NCI-H460 (cell line): ENCODE results near the gene GPBP1. TPM values are rescaled to one million over a fixed set of nuclear protein-coding genes. Genes with fewer than 3 reads are reported as not detected.
A peak's percentile ranks its signal among the peaks of the same experiment; 100 is the strongest.
"Not testable (repeated sequence)": the region's sequence is repeated elsewhere in the genome, so short reads cannot be mapped to it uniquely, and the experiment has no call there.

Experiments used
- DNase-seq: peaks from one replicate; pipeline ENCODE4 v3.0.0-alpha.2; 2016; ENCODE audit warnings: low read depth; ENCODE audit errors: extremely low read depth
- total RNA-seq: library from RNA; depleted of rRNA; stranded (reverse); fragments of >200 nt; shearing (Covaris generic); gene quantifications from 2 replicates; pipeline ENCODE4 v1.2.3, GENCODE V29; 2014

Gene GPBP1
- total RNA-seq, 1 experiment from 2014 or later, result 82.1 TPM

DNA sequence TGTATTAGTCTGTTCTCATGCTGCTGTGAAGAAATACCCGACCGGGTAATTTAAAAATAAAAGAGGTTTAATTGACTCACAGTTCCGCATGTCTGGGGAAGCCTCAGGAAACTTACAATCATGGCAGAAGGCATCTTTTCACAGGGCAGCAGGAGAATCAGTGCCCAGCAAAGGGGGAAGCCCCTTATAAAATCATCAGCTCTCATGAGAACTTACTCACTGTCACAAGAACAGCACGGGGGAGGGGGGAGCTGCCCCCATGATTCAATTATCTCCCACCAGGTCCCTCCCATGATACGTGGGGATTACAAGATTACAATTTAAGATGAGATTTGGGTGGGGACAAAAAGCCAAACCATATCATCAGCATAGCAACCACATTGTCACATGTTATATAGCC lies 102.5 kb downstream of the GPBP1 start:
- no peak for DNase-seq

- peak; percentile 17 for DNase-seq
Observed at GRCh38 chr5:57277085-57277484, 103.2 kb downstream of the GPBP1 start.

- no peak for DNase-seq
Observed at GRCh38 chr5:57280853-57281252, 107.0 kb downstream of the GPBP1 start.

DNA sequence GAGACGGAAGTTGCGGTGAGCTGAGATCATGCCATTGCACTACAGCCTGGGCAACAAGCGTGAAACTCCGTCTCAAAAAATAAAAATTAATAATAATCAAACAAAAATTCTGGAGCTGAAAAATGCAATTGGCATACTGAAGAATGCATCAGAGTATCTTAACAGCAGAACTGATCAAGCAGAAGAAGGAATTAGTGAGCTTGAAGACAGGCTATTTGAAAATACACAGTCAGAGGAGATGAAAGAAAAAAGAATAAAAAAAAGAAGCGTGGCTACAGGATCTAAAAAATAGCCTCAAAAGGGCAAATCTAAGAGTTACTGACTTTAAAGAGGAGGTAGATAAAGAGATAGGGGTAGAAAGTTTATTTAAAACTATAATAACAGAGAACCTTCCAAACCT lies 111.2 kb downstream of the GPBP1 start:
- not testable (repeated sequence) for DNase-seq

DNA sequence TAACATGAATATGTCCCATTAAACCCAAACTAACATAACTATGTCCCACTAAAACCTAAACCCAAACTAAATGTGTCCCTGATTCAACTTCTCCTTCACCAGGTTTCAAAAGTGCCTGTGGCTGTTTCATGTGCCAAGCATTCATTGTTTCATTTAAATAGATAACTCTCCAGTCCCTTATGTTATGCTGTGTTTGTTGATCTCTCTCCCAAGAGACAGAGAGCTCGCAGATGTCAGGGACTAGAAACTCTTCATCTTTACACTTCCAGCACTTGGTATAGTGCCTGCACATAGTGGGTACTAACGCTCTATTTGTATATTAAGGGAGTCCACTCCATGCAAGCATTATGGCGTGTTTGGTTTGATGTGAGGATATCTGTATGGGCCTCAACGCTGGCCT lies 118.0 kb downstream of the GPBP1 start:
- DNase-seq, result no peak

DNA sequence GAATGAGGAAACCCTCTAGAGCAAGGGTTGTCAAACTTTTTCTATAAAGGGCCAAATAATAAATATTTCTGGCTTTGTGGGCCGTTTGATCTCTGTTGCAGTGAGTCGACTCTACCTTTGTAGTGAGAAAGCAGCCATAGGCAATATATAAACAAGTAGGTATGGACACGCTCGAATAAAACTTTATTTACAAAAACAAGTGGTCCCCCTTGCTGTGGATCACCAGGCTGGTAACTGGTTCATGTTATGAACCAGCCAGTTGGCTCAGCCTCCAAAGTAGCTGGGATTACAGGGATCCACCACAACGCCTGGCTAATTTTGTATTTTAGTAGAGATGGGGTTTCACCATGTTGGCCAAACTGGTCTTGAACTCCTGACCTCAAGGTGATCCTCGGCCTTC lies 118.5 kb downstream of the GPBP1 start:
- DNase-seq, result no peak

DNA sequence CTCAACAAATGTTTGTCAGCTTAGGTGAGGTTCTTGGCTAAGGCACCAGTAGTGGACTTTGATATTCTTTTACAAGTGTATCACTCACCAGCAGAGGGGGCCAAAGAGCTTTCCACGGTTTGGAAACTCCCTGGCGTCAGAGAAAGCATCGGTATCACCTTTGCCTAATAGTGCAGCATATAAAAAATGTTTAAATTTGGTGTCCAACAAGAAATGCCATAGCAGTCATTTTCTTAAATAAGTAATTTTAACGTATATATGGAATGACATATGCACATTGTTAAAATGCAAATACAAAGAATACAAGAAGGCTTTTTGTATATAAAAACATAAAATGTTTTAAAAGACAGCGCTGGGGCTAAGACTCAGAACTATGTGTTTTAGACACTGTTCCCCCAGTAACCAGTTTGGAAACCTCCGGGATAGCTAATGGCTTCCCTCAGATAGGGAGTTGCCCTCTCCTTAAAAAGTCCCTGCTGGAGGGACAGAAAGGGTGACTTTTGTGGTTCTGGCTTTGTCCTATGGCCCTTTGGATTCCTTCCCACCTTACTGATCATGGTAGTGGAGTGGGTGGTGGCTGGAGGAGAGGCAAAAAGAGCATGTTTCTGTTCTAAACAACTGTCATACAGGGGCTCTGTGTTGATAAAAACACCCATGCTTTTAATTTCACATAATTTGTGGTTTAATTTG lies 124.6 kb downstream of the GPBP1 start:
- peak; percentile 84 for DNase-seq

- DNase-seq, result peak; percentile 71
Observed at GRCh38 chr5:57298985-57299491, 125.2 kb downstream of the GPBP1 start.

- DNase-seq, result no peak
Observed at GRCh38 chr5:57299986-57300385, 126.1 kb downstream of the GPBP1 start.

- peak; percentile 59 for DNase-seq
Observed at GRCh38 chr5:57302164-57302563, 128.3 kb downstream of the GPBP1 start.

DNA sequence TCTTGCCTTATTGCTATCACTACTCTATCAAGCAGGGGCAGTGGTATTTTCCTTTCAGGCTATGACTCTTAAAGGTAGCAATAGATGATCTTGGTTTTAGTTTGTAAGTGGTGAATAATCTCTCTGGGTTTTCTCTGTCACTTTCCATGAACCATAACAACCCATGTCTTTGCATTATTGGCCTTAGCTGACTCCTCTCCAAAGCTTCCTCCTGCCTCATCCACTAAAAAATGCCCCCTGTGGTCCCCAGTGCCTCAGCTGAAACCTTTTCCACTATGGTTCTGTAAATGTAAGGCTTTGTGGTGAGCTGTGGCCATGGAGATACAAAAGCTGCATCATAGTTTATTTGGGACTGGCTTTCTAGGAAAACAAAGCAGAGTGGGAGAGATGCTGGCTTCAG lies 128.8 kb downstream of the GPBP1 start:
- DNase-seq, result no peak

DNA sequence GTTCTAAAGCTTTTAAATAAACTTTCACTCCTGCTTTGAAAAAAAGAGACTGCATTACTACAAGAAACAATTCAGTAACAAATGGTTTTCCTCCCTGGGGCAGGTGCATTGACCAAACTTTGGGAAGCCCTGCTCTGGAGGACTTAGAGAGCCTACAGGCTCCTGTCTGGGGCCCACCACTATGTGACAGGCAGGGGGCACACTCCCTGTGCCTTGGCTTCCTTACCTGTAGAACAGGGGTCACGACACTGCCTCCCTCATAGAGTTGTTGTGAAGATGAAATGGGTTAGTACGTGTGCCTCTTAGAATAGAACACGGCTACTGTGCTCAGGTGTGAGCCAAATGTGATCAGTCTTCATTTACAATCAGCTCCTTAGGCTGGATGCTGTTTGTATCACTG lies 130.1 kb downstream of the GPBP1 start:
- no peak for DNase-seq

DNA sequence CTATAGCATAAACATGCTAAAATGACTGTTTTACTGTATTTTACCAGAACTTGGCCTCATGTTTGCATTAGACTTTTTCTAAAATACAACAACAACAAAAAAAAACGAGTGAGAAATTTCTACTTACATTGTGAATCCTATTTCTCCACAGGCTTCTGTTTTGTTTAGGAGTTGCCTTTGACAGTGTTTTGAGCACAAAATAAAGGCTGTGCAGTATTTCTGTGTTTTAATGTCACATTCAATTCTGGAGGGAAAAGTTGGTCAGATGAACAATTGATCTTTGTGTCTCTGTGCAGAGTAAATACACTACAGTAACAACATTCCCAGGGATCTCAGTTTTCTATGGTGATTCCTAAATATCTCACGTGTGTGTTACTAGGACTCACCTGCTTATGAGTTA lies 131.1 kb downstream of the GPBP1 start:
- peak; percentile 62 for DNase-seq

DNA sequence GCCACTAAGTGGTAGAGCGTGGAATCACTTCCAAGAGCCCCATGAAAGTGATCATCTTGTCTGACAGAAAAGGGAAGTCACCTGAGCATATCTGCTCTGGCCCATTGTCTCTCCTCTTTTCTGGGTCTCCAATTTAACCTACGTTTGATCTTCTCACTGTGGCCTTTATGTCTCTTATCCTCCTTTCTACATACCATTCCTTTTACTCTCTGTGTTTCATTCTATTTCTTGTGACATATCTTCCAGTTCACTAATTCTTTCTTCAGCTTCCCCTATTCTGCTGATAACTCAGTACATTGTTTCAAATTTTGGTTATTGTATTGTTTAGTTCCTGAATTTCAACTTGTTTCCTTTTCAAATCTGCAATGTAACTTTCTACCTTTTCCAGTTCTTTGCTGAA lies 132.5 kb downstream of the GPBP1 start:
- no peak for DNase-seq

- DNase-seq, result no peak
Observed at GRCh38 chr5:57307516-57307915, 133.7 kb downstream of the GPBP1 start.

- DNase-seq, result not testable (repeated sequence)
Observed at GRCh38 chr5:57309022-57309421, 135.2 kb downstream of the GPBP1 start.

GRCh38 chr5:57311251-57311650 lies 137.4 kb downstream of the GPBP1 start:
- no peak for DNase-seq

- no peak for DNase-seq
Observed at GRCh38 chr5:57311921-57312735, 138.3 kb downstream of the GPBP1 start.

- DNase-seq, result no peak
Observed at GRCh38 chr5:57313716-57314115, 139.9 kb downstream of the GPBP1 start.
